K562 (cell line): ENCODE measurements around the gene RACK1. TPM values are rescaled to one million over a fixed set of nuclear protein-coding genes. Genes with fewer than 3 reads are reported as not detected.

ENCODE experiments used
- ATAC-seq: fragments of 200-7000 bp; cut with Tn5 transposase; 3 replicates; pipeline ENCODE4 v1.9.1; 2020; ENCODE audit warnings: moderate library complexity
- BruUV-seq: library from RNA; stranded (reverse); fragments of 400-500 nt; replicated peaks from 2 replicates; lab custom pipeline; 2021; lab: Mats Ljungman, UMichigan
- CTCF ChIA-PET: fragments of 300-600 bp; formaldehyde crosslinking; extraction: SDS; loops from one replicate; lab custom pipeline; 2021; ENCODE audit warnings: low intra/inter-chr PET ratio; lab: Yijun Ruan, JAX
- POLR2A ChIA-PET: fragments of 300-600, 350-650 bp; sonication (Branson Sonifier 250); formaldehyde crosslinking; extraction: SDS; loops from one replicate; lab custom pipeline; 2021; ENCODE audit warnings: antibody characterized with exemption, inconsistent platforms; lab: Yijun Ruan, JAX
- DNase-seq, 4 experiments: peaks; one replicate each; pipeline versions ENCODE4 v3.0.0 to v3.0.0-alpha.2; 2011 to 2018; ENCODE audit warnings: low spot score in 3 of 4, mixed read lengths in 3 of 4; ENCODE audit errors: extremely low read depth in 1 of 4
- FAIRE-seq: peaks from 2 replicates; lab custom pipeline; 2011; peaks lifted over from hg19 to GRCh38; lab: Jason Lieb, UNC
- H2AFZ ChIP-seq: 2 replicates; pipeline ENCODE4 v1.6.0; 2011; ENCODE audit warnings: low read depth, low read length, control low read depth, inconsistent platforms
- H3K27ac ChIP-seq: fragments of 200-600 bp; 3 replicates; pipeline ENCODE4 v1.8.0; 2011; ENCODE audit warnings: low read depth, mild to moderate bottlenecking, control low read depth, inconsistent platforms, low read length, moderate library complexity, mixed read lengths; ENCODE audit errors: extremely low read depth
- H3K27me3 ChIP-seq, 2 experiments: fragments of 300-600 bp in 1 of 2; 2 replicates in 1 of 2; 3 replicates in 1 of 2; pipeline versions ENCODE4 v1.6.0 to v1.8.0; 2011; ENCODE audit warnings: inconsistent platforms in 2 of 2, low read length in 2 of 2, mild to moderate bottlenecking in 1 of 2, mixed read lengths in 1 of 2, moderate library complexity in 1 of 2; ENCODE audit not compliant: control insufficient read depth in 2 of 2, insufficient read depth in 2 of 2
- H3K36me3 ChIP-seq: fragments of 300-600 bp; 3 replicates; pipeline ENCODE4 v1.8.0; 2011; ENCODE audit warnings: mild to moderate bottlenecking, low read length, inconsistent platforms; ENCODE audit not compliant: control insufficient read depth, insufficient read depth
- H3K4me1 ChIP-seq, 2 experiments: fragments of 200-600 bp in 1 of 2; replicated peaks in 1 of 2; 2 replicates in 1 of 2; 3 replicates in 1 of 2; pipeline versions ENCODE4 v1.5.1 to v1.8.0; 2011; ENCODE audit warnings: inconsistent platforms in 2 of 2, low read length in 2 of 2, mild to moderate bottlenecking in 1 of 2, mixed read lengths in 1 of 2, moderate library complexity in 1 of 2; ENCODE audit not compliant: control insufficient read depth in 2 of 2, insufficient read depth in 2 of 2
- H3K4me2 ChIP-seq: 2 replicates; pipeline ENCODE4 v1.6.1; 2011; ENCODE audit warnings: low read length, control low read depth, inconsistent platforms, mixed read lengths; ENCODE audit not compliant: insufficient read depth
- H3K4me3 ChIP-seq: fragments of 200-600 bp; sonication (generic), shearing (Covaris generic); 2 replicates; pipeline ENCODE4 v1.5.1; 2016; ENCODE audit warnings: control low read depth, inconsistent platforms
- H3K79me2 ChIP-seq: fragments of 200-600 bp; 3 replicates; pipeline ENCODE4 v1.8.0; 2011; ENCODE audit warnings: low read length, inconsistent platforms; ENCODE audit not compliant: control insufficient read depth, insufficient read depth
- H3K9ac ChIP-seq, 2 experiments: 2 replicates each; pipeline versions ENCODE4 v1.6.0 to v1.6.1; 2011; ENCODE audit warnings: low read depth in 2 of 2, low read length in 2 of 2, control low read depth in 1 of 2, inconsistent platforms in 1 of 2, mild to moderate bottlenecking in 1 of 2, mixed read lengths in 1 of 2; ENCODE audit not compliant: insufficient read depth in 1 of 2
- H3K9me1 ChIP-seq: one replicate; pipeline ENCODE4 v1.6.0; 2011; ENCODE audit warnings: inconsistent platforms, mild to moderate bottlenecking, low read length, moderate library complexity; ENCODE audit not compliant: control insufficient read depth, insufficient read depth
- H3K9me3 ChIP-seq: replicated peaks from 2 replicates; pipeline ENCODE4 v1.5.1; 2011; ENCODE audit warnings: low read depth, low read length, inconsistent platforms; ENCODE audit not compliant: control insufficient read depth, insufficient read depth
- H4K20me1 ChIP-seq: replicated peaks from 2 replicates; pipeline ENCODE4 v1.6.1; 2011; ENCODE audit warnings: low read length, inconsistent platforms, mixed read lengths; ENCODE audit not compliant: control insufficient read depth, insufficient read depth
- BRD9 ChIP-seq: fragments of 450-650 bp; IDR thresholded peaks from 2 replicates; pipeline ENCODE4 v1.6.1; 2018; ENCODE audit warnings: low read depth; ENCODE audit not compliant: partially characterized antibody
- DEAF1 ChIP-seq: fragments of 450-650 bp; formaldehyde crosslinking; IDR thresholded peaks from 2 replicates; pipeline ENCODE4 v1.4.0; 2020; ENCODE audit warnings: mild to moderate bottlenecking, moderate library complexity
- HNRNPLL ChIP-seq: fragments of 200-400 bp; formaldehyde crosslinking; IDR thresholded peaks from 2 replicates; pipeline ENCODE4 v1.6.1; 2017; ENCODE audit warnings: low read length, low read depth, mild to moderate bottlenecking; ENCODE audit not compliant: poor library complexity, severe bottlenecking
- L3MBTL2 ChIP-seq: fragments of 450-650 bp; IDR thresholded peaks from 2 replicates; pipeline ENCODE4 v1.6.1; 2016; ENCODE audit warnings: mild to moderate bottlenecking, moderate library complexity
- MAZ ChIP-seq, 2 experiments: fragments of 450-650 bp in 1 of 2; sonication (generic) in 1 of 2; formaldehyde crosslinking; IDR thresholded peaks in 1 of 2; conservative IDR thresholded peaks in 1 of 2; 2 replicates each; pipeline versions ENCODE4 v1.4.0 to v1.5.0; 2020; ENCODE audit warnings: mild to moderate bottlenecking in 1 of 2, missing genetic modification reagents in 1 of 2
- ZFP1 ChIP-seq: fragments of 450-650 bp; formaldehyde crosslinking; IDR thresholded peaks from 2 replicates; pipeline ENCODE4 v1.4.0; 2020; ENCODE audit warnings: mild to moderate bottlenecking, mixed read lengths
- ZSCAN32 ChIP-seq: fragments of 450-650 bp; formaldehyde crosslinking; IDR thresholded peaks from 2 replicates; pipeline ENCODE4 v1.4.0; 2020; ENCODE audit warnings: mild to moderate bottlenecking, moderate library complexity
- WGBS: fragments of 100-300 bp; shearing (Covaris generic); methylation state at CpG from one replicate; pipeline ENCODE4 v1.1.6; 2016; ENCODE audit warnings: low coverage, mixed read lengths; ENCODE audit not compliant: insufficient coverage; ENCODE audit errors: missing lambda C conversion rate; 5-methylcytosine and 5-hydroxymethylcytosine counted together
- in situ Hi-C: fragments of 300-500 bp; cut with MboI; formaldehyde crosslinking; loops from 4 replicates; pipeline ENCODE4 v1.15.0; 2018; ENCODE audit warnings: inconsistent platforms, mixed read lengths
- intact Hi-C: fragments of 100-400 bp; cut with micrococcal nuclease; formaldehyde crosslinking; loops from 2 replicates; pipeline ENCODE4 v1.14.2; 2022
- polyA plus RNA-seq, 8 experiments: library from polyadenylated mRNA; depleted of rRNA in 4 of 8; stranded (reverse) in 5 of 8; unstranded in 3 of 8; fragments of >200 nt; fragmentation: Nextera tagmentation in 2 of 8; fragmentation: Illumina TruSeq in 1 of 8; extraction: Ambion mirVana in 2 of 8; extraction: Trizol in 1 of 8; gene quantifications; 2 replicates each; pipeline versions ENCODE4 v1.2.1 to v1.2.3, GENCODE V29; 2011 to 2014; ENCODE audit warnings: inconsistent platforms in 1 of 8, missing spikeins in 1 of 8
- total RNA-seq, 7 experiments: library from RNA; depleted of rRNA in 6 of 7; stranded (reverse); fragments of >200 nt in 6 of 7; fragmentation: Illumina TruSeq in 2 of 7; extraction: Trizol in 2 of 7; gene quantifications; 2 replicates each; pipeline versions ENCODE4 v1.2.1 to v1.2.3, GENCODE V29; 2011 to 2021; ENCODE audit warnings: low replicate concordance in 1 of 7
- TF ChIP-seq, protein P1 (sequence below): fragments of 200-400 bp; formaldehyde crosslinking; IDR thresholded peaks from 2 replicates; pipeline ENCODE4 v1.6.1; 2017; ENCODE audit warnings: mild to moderate bottlenecking, low read depth, low read length, moderate library complexity
- TF ChIP-seq, protein P2 (sequence below), 3 experiments: IDR thresholded peaks in 2 of 3; conservative IDR thresholded peaks in 1 of 3; 2 replicates each; pipeline ENCODE4 v1.5.1; 2011 to 2012; ENCODE audit warnings: low read length in 3 of 3, mild to moderate bottlenecking in 3 of 3, control low read depth in 2 of 3, improper control_type of control experiment in 1 of 3, inconsistent platforms in 1 of 3, low read depth in 1 of 3, mixed read lengths in 1 of 3, moderate library complexity in 1 of 3; ENCODE audit not compliant: insufficient read depth in 2 of 3
- TF ChIP-seq, protein P3 (sequence below): fragments of 250-450 bp; sonication (Bioruptor Pico); IDR thresholded peaks from 2 replicates; pipeline ENCODE4 v1.8.0; 2021; ENCODE audit warnings: mild to moderate bottlenecking, moderate library complexity

Gene RACK1
- total and polyA plus RNA-seq, 9 of the 15 experiments (the other 6 are each of a cell fraction or from before 2014, with no cell fraction given) = 2,303 to 5,311 (median 3,833) TPM

DNA sequence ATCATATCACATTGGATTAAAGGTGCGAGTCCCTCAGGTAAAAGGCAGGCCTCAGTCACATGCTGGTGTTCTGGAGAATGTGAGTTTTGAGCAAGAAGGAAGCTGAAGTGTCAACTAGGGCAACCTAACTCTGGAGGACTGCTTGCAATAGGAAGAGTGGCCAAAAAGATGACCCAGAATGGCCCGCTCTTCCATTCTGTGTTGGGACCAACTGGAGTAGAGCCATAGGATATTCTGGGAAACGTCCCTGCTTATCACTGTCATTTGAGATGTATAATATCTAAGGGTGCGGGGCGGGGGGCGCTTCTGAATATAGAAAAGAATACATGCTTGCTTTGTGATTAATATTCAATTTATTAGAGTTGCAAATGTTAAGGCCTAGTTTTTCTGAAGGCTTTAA lies 31.6 kb downstream of the RACK1 start:
- no peaks in the 10 kb centered on the region for H3K9me3 ChIP-seq
- no peak for FAIRE-seq
- H3K79me2 ChIP-seq = no peaks in the 10 kb centered on the region
- H3K27me3 ChIP-seq = no peaks in the 10 kb centered on the region
- H3K9ac ChIP-seq = no peak overlapping the region; a peak in 1 of 4 replicates
- H3K4me2 ChIP-seq = no peak overlapping the region
- intact Hi-C loops (no loop called here), in situ Hi-C loops (no loop called here)
- ATAC-seq = no peak
- no peak overlapping the region for H2AFZ ChIP-seq
- no peak overlapping the region for H3K4me3 ChIP-seq
- no peaks in the 10 kb centered on the region for H3K9me1 ChIP-seq
- no peaks in the 10 kb centered on the region for H3K36me3 ChIP-seq
- BruUV-seq = no TSS peak
- H3K4me1 ChIP-seq = peaks cover 5 to 17% of the 10 kb centered on the region in 2 experiments; a peak in 4 of 5 replicates
- no peak for DNase-seq
- no peaks in the 10 kb centered on the region for H4K20me1 ChIP-seq
- no peak overlapping the region for H3K27ac ChIP-seq
- POLR2A ChIA-PET = no interaction called here
- CTCF ChIA-PET = no interaction called here
- 58% methylated on average over 6 of the region's 6 CpGs for WGBS
- TF ChIP-seq, protein P1, sequence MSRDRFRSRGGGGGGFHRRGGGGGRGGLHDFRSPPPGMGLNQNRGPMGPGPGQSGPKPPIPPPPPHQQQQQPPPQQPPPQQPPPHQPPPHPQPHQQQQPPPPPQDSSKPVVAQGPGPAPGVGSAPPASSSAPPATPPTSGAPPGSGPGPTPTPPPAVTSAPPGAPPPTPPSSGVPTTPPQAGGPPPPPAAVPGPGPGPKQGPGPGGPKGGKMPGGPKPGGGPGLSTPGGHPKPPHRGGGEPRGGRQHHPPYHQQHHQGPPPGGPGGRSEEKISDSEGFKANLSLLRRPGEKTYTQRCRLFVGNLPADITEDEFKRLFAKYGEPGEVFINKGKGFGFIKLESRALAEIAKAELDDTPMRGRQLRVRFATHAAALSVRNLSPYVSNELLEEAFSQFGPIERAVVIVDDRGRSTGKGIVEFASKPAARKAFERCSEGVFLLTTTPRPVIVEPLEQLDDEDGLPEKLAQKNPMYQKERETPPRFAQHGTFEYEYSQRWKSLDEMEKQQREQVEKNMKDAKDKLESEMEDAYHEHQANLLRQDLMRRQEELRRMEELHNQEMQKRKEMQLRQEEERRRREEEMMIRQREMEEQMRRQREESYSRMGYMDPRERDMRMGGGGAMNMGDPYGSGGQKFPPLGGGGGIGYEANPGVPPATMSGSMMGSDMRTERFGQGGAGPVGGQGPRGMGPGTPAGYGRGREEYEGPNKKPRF = no peak
- TF ChIP-seq ZSCAN32 (CRISPR knock-in tag) = no peak
- TF ChIP-seq HNRNPLL = no peak
- TF ChIP-seq DEAF1 (CRISPR knock-in tag) = no peak
- TF ChIP-seq L3MBTL2 = no peak
- TF ChIP-seq ZFP1 (CRISPR knock-in tag) = no peak
- TF ChIP-seq, protein P2, sequence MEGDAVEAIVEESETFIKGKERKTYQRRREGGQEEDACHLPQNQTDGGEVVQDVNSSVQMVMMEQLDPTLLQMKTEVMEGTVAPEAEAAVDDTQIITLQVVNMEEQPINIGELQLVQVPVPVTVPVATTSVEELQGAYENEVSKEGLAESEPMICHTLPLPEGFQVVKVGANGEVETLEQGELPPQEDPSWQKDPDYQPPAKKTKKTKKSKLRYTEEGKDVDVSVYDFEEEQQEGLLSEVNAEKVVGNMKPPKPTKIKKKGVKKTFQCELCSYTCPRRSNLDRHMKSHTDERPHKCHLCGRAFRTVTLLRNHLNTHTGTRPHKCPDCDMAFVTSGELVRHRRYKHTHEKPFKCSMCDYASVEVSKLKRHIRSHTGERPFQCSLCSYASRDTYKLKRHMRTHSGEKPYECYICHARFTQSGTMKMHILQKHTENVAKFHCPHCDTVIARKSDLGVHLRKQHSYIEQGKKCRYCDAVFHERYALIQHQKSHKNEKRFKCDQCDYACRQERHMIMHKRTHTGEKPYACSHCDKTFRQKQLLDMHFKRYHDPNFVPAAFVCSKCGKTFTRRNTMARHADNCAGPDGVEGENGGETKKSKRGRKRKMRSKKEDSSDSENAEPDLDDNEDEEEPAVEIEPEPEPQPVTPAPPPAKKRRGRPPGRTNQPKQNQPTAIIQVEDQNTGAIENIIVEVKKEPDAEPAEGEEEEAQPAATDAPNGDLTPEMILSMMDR (IDR thresholded peaks at IDR 0.05 in 2 of 3, conservative IDR thresholded peaks at IDR 0.05 in 1 of 3; ENCODE audit: insufficient read depth in 2 of 3, low read depth in 1 of 3, low read length in 3 of 3) = no peak
- TF ChIP-seq, protein P3, sequence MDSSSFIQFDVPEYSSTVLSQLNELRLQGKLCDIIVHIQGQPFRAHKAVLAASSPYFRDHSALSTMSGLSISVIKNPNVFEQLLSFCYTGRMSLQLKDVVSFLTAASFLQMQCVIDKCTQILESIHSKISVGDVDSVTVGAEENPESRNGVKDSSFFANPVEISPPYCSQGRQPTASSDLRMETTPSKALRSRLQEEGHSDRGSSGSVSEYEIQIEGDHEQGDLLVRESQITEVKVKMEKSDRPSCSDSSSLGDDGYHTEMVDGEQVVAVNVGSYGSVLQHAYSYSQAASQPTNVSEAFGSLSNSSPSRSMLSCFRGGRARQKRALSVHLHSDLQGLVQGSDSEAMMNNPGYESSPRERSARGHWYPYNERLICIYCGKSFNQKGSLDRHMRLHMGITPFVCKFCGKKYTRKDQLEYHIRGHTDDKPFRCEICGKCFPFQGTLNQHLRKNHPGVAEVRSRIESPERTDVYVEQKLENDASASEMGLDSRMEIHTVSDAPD (CRISPR knock-in tag) = no peak
- TF ChIP-seq MAZ (CRISPR knock-in tag; conservative IDR thresholded peaks at IDR 0.05 in 1 of 2, IDR thresholded peaks at IDR 0.05 in 1 of 2) = no peak
- TF ChIP-seq BRD9 = no peak
